Osteoblast (primary cell): ENCODE results near the gene ITPA. TPM values are rescaled to one million over a fixed set of nuclear protein-coding genes. Genes with fewer than 3 reads are reported as not detected.

Experiments
- DNase-seq: peaks from one replicate; pipeline ENCODE4 v3.0.0; 2011; ENCODE audit warnings: low spot score, mixed read lengths; ENCODE audit not compliant: insufficient read length; ENCODE audit errors: missing footprints
- H2AFZ ChIP-seq: 2 replicates; pipeline ENCODE4 v1.6.0; 2011; ENCODE audit warnings: mild to moderate bottlenecking, low read length
- H3K27ac ChIP-seq: 2 replicates; pipeline ENCODE4 v1.5.1; 2011; ENCODE audit warnings: mild to moderate bottlenecking, low read depth, low read length, moderate library complexity
- H3K27me3 ChIP-seq: 2 replicates; pipeline ENCODE4 v1.6.0; 2012; ENCODE audit warnings: mild to moderate bottlenecking, control low read depth, inconsistent platforms, low read length, moderate library complexity; ENCODE audit not compliant: insufficient read depth
- H3K36me3 ChIP-seq: 2 replicates; pipeline ENCODE4 v1.5.1; 2011; ENCODE audit warnings: mild to moderate bottlenecking, low read length, control low read depth, moderate library complexity; ENCODE audit not compliant: insufficient read depth
- H3K4me1 ChIP-seq: 2 replicates; pipeline ENCODE4 v1.5.1; 2011; ENCODE audit warnings: mild to moderate bottlenecking, low read length, control low read depth, moderate library complexity; ENCODE audit not compliant: insufficient read depth
- H3K4me2 ChIP-seq: 2 replicates; pipeline ENCODE4 v1.6.0; 2011; ENCODE audit warnings: mild to moderate bottlenecking, low read length; ENCODE audit not compliant: insufficient read depth
- H3K4me3 ChIP-seq: fragments of 200-600 bp; sonication (generic); 3 replicates; pipeline ENCODE4 v1.5.1; 2012; ENCODE audit warnings: mild to moderate bottlenecking, low read length, inconsistent platforms; ENCODE audit not compliant: insufficient read depth
- H3K79me2 ChIP-seq: 2 replicates; pipeline ENCODE4 v1.6.0; 2012; ENCODE audit warnings: mild to moderate bottlenecking, low read length, control low read depth, inconsistent platforms; ENCODE audit not compliant: insufficient read depth
- H3K9me3 ChIP-seq: 2 replicates; pipeline ENCODE4 v1.5.1; 2011; ENCODE audit warnings: low read depth, low read length, control low read depth
- H4K20me1 ChIP-seq: 2 replicates; pipeline ENCODE4 v1.6.0; 2012; ENCODE audit warnings: mild to moderate bottlenecking, low read length, control low read depth; ENCODE audit not compliant: insufficient read depth
- CTCF ChIP-seq: IDR thresholded peaks from 2 replicates; pipeline ENCODE4 v1.5.1; 2011; ENCODE audit warnings: mild to moderate bottlenecking, low read depth, low read length, moderate library complexity; ENCODE audit errors: extremely low read depth
- total RNA-seq: library from RNA; depleted of rRNA; stranded (reverse); fragments of >200 nt; gene quantifications from 2 replicates; pipeline ENCODE4 v1.2.3, GENCODE V29; 2012

ITPA gene
- total RNA-seq, 1 donor, result 34.0 TPM

DNA sequence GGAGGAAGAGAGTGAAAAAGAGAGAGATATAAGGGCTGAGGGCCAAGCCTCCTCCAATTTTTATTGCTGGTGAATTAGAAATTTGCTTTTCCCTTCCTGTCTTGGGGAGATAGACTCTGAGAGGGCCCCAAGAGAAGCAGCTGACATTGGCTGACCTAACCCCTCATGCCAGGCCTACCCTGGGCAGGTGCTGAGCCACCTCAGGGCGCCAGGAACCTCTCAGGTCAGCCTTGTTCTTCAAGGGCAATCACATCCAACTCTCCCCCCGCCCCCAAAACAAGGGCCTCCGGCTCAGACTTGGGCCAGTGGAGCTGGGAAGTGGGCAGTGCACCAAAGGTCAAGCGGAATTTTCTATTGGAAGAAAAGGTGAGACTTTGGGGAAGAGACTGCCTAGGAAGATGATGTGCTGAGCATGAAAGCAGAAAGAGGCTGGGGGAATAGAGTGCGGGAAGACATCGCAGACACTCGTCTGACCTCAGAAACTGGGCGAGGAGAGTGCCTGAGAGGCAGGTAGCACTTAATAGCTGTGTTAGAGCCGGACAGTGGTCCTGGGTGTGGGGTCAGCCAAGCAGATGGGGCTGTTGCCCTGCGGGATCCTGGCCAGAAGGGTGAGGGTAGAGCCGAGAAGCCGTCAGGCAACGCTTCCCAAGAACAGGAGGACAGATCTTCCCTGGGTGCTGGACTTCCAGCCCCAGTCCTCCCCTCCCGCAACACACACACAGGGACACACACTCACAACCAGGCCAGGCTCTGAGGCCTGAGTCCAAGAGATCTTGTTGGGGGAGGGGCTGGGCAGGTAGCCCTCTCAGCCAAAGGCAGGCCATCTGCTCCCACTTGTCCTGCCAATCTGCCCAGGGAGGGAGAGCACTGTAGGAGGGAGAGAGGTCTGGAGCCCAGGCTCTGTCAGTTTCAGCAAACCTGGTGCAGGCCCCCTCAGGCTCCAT, 45.9 kb upstream of the ITPA start:
- peaks cover 16% of the 10 kb centered on the region for H3K79me2 ChIP-seq
- peaks cover 11% of the 10 kb centered on the region for H4K20me1 ChIP-seq
- H3K36me3 ChIP-seq, result no peaks in the 10 kb centered on the region
- no peak overlapping the region for H3K4me2 ChIP-seq
- peaks cover 6% of the 10 kb centered on the region for H3K4me1 ChIP-seq
- DNase-seq, result peak; percentile 89
- TF ChIP-seq CTCF, result no peak
- H3K27me3 ChIP-seq, result no peaks in the 10 kb centered on the region
- H3K4me3 ChIP-seq, result no peak overlapping the region
- no peak overlapping the region for H2AFZ ChIP-seq
- H3K9me3 ChIP-seq, result no peaks in the 10 kb centered on the region
- no peak overlapping the region for H3K27ac ChIP-seq

DNA sequence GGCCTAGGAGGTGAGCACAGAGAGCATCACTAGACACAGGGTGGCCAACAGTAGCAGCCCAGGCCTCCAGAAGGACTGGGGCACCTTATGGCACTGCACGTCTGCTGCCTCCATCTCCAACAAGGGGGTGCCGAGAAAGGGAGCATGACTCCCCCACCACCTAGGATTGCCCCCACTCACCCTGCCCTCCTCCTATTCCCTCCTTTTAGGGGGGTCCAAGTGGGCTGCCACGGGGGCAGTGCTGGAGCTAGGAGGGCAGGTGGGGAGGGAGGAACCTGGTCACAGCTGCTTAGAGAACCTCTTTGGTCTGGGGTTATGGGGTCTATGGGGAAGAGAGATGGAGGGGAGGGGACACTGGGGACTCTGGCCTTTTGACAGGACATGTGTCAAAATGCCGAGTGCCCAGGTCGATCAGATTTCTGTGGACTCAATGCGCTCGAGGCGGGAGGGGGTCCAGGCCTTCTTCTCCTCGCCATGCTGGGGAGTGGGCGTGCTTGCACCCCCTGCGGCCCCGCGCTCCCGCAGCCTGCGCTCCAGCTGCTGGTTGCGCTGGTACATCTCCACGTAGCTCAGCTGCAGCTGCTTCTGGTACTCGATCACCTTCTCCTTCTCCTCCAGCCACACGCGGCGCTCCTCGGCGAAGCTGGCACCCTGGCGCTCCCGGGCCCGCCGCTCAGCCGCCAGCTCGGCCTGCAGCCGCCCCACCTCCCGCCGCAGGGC, 45.1 kb upstream of the ITPA start:
- no peaks in the 10 kb centered on the region for H3K36me3 ChIP-seq
- no peaks in the 10 kb centered on the region for H3K4me1 ChIP-seq
- no peak overlapping the region for H2AFZ ChIP-seq
- H3K9me3 ChIP-seq, result no peaks in the 10 kb centered on the region
- H3K79me2 ChIP-seq, result peaks cover 8% of the 10 kb centered on the region
- no peak overlapping the region for H3K4me3 ChIP-seq
- TF ChIP-seq CTCF, result no peak
- peaks cover 4% of the 10 kb centered on the region for H4K20me1 ChIP-seq
- H3K4me2 ChIP-seq, result no peak overlapping the region
- no peaks in the 10 kb centered on the region for H3K27me3 ChIP-seq
- peak; percentile 68 for DNase-seq
- no peak overlapping the region for H3K27ac ChIP-seq

DNA sequence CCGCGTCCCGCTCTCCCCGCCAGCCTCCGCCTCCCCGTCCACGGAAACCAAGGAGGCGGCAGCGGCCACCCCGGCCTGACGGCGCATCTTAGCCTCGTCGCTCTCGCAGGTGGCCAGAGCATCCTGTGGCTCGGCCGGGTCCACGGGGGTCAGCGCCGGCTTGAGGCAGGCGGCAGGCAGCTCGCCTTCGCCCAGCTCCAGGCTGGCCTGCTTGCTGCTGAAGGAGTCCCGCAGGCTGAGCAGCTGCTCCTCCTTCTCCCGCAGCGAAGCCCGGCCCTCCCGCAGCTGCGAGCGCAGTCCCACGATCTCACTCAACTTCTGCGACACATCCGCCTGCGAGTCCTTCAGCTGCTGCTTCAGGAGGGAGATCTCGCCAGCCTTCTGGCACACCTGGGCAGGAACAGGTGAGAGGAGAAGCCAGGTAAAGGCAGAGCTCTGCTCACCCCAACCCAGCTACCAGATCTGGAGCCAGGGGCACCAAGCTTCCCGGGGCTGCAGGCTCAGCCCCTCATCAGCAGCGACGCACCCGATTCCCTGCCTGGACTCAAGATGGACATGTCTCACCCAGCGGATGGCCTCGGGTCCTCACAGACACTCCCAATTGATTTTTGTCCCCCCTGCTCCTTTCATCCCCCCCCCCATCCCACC, 44.4 kb upstream of the ITPA start:
- H3K27me3 ChIP-seq, result no peaks in the 10 kb centered on the region
- TF ChIP-seq CTCF, result no peak

More for the DNA sequence above, 44.4 kb upstream of the ITPA start:
- DNase-seq, result peak; percentile 83
- H3K36me3 ChIP-seq, result no peaks in the 10 kb centered on the region
- no peak overlapping the region for H3K27ac ChIP-seq
- H3K9me3 ChIP-seq, result no peaks in the 10 kb centered on the region
- peaks cover 1% of the 10 kb centered on the region for H3K79me2 ChIP-seq
- no peaks in the 10 kb centered on the region for H3K4me1 ChIP-seq
- H3K4me2 ChIP-seq, result no peak overlapping the region
- no peak overlapping the region for H3K4me3 ChIP-seq
- H2AFZ ChIP-seq, result no peak overlapping the region
- H4K20me1 ChIP-seq, result no peaks in the 10 kb centered on the region
